Ishikawa (cell line): ENCODE data around the gene PRPF40A.

Experiments used
- CREB1 ChIP-seq: IDR thresholded peaks from 2 replicates; pipeline ENCODE4 v1.6.1; 2012; ENCODE audit warnings: low read depth
- EP300 ChIP-seq: IDR thresholded peaks from 2 replicates; pipeline ENCODE4 v1.6.1; 2012; ENCODE audit warnings: borderline replicate concordance
- TAF1 ChIP-seq: IDR thresholded peaks from 2 replicates; pipeline ENCODE4 v1.6.1; 2012; ENCODE audit warnings: low read depth, mild to moderate bottlenecking

DNA sequence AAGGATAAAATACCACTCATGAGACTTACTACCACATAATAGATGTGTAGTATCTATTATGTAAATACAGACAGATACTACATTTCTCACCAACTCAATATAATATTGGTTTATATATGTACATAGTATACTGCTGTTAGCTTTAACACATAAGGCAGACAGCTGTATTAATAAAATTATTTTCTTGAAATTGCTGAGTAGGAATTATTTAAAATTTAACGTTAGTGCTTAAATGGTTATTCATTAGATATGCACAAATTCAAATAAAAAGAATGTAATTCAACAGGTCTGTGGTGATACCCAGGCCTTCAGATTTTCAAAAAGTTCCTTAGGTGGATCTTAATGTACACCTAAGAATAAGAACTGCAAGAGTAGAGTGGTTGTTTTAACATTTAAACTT is 59.0 kb downstream of the PRPF40A start:
- TF ChIP-seq CREB1: no peak
- TF ChIP-seq EP300: no peak
- TF ChIP-seq TAF1: no peak
